ENCODE data around the gene MICAL2.

MICAL2 gene

GRCh38 chr11:12113294-12113693 lies 2.9 kb downstream of the MICAL2 start:
- peak overlapping the region; percentile 28 for H3K4me3 ChIP-seq (ENCODE audit: low read depth, low read length)
- TF ChIP-seq, protein P1, sequence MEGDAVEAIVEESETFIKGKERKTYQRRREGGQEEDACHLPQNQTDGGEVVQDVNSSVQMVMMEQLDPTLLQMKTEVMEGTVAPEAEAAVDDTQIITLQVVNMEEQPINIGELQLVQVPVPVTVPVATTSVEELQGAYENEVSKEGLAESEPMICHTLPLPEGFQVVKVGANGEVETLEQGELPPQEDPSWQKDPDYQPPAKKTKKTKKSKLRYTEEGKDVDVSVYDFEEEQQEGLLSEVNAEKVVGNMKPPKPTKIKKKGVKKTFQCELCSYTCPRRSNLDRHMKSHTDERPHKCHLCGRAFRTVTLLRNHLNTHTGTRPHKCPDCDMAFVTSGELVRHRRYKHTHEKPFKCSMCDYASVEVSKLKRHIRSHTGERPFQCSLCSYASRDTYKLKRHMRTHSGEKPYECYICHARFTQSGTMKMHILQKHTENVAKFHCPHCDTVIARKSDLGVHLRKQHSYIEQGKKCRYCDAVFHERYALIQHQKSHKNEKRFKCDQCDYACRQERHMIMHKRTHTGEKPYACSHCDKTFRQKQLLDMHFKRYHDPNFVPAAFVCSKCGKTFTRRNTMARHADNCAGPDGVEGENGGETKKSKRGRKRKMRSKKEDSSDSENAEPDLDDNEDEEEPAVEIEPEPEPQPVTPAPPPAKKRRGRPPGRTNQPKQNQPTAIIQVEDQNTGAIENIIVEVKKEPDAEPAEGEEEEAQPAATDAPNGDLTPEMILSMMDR (conservative IDR thresholded peaks at IDR 0.05; ENCODE audit: low read depth, low read length): no peak
- DNase-seq (ENCODE audit: low read depth): peak; percentile 51

GRCh38 chr11:12114193-12115033 lies 4.0 kb downstream of the MICAL2 start:
- DNase-seq (ENCODE audit: low read depth): peak; percentile 84
- H3K4me3 ChIP-seq (ENCODE audit: low read depth, low read length): peak overlapping the region; percentile 5
- TF ChIP-seq, protein P1 (conservative IDR thresholded peaks at IDR 0.05; ENCODE audit: low read depth, low read length): no peak

DNA sequence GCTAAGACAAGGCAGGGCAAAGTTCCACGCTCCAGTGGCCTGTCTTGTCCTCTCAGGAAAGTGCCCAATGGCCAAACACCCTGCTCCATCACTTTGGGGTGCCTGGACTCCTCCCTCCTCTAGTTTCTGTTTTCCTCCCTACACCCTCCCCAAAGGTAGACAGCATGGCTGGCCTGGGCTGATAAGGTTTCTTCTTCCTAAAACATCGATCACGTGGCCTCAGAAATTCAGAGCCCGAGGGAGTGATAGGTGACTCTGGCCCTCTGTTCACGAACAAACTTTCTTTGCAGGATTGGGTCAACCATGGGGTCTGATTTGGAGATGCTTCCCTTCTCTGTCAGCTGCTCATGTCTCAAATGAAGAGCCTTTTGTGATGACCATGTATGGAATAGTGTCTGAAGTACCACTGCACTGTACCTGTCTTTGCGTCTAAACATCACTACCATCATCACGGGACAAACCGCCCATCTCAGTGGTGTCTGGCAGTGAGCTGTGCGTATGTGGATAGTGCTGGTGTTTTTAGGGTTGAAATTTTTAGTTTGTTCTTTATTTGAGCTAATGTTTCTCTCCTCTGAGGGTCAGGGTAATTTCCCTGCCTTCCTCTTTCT lies 6.1 kb downstream of the MICAL2 start:
- TF ChIP-seq, protein P1 (conservative IDR thresholded peaks at IDR 0.05; ENCODE audit: low read depth, low read length): no peak
- no peak for DNase-seq (ENCODE audit: low read depth)
- no peak overlapping the region for H3K4me3 ChIP-seq (ENCODE audit: low read depth, low read length)

GRCh38 chr11:12117200-12117599 lies 6.8 kb downstream of the MICAL2 start:
- no peak overlapping the region for H3K4me3 ChIP-seq (ENCODE audit: low read depth, low read length)
- TF ChIP-seq, protein P1 (conservative IDR thresholded peaks at IDR 0.05; ENCODE audit: low read depth, low read length): no peak
- DNase-seq (ENCODE audit: low read depth): peak; percentile 61

GRCh38 chr11:12117611-12118010 lies 7.2 kb downstream of the MICAL2 start:
- TF ChIP-seq, protein P1 (conservative IDR thresholded peaks at IDR 0.05; ENCODE audit: low read depth, low read length): no peak
- DNase-seq (ENCODE audit: low read depth): peak; percentile 61
- H3K4me3 ChIP-seq (ENCODE audit: low read depth, low read length): no peak overlapping the region

- TF ChIP-seq, protein P1 (conservative IDR thresholded peaks at IDR 0.05; ENCODE audit: low read depth, low read length): peak; percentile 48
- no peak for DNase-seq (ENCODE audit: low read depth)
- H3K4me3 ChIP-seq (ENCODE audit: low read depth, low read length): no peak overlapping the region
Observed at GRCh38 chr11:12118949-12119348, 8.6 kb downstream of the MICAL2 start.

Data from choroid plexus epithelial cell (primary cell).